Kidney epithelial cell (primary cell): ENCODE measurements around the gene SEMA3E. TPM values are rescaled to one million over a fixed set of nuclear protein-coding genes. Genes with fewer than 3 reads are reported as not detected.

Experiments used
- DNase-seq: peaks from one replicate; pipeline ENCODE4 v3.0.0-alpha.2; 2010; ENCODE audit warnings: low read depth
- H3K27me3 ChIP-seq: 2 replicates; pipeline ENCODE4 v1.6.0; 2011; ENCODE audit warnings: low read length; ENCODE audit not compliant: control insufficient read depth, insufficient read depth
- H3K36me3 ChIP-seq: 2 replicates; pipeline ENCODE4 v1.5.1; 2011; ENCODE audit warnings: low read length; ENCODE audit not compliant: control insufficient read depth, insufficient read depth
- H3K4me3 ChIP-seq: 2 replicates; pipeline ENCODE4 v1.5.1; 2011; ENCODE audit warnings: low read depth, mild to moderate bottlenecking, control low read depth, low read length
- CTCF ChIP-seq: IDR thresholded peaks from 2 replicates; pipeline ENCODE4 v1.5.1; 2011; ENCODE audit warnings: mild to moderate bottlenecking, moderate library complexity, low read length, control low read depth, inconsistent platforms; ENCODE audit not compliant: insufficient read depth, poor library complexity, severe bottlenecking
- total RNA-seq: library from RNA; depleted of rRNA; stranded (reverse); fragments of >200 nt; gene quantifications from 2 replicates; pipeline ENCODE4 v1.2.3, GENCODE V29; 2015

The SEMA3E gene
- total RNA-seq, 1 donor from 2014 or later: not detected

GRCh38 chr7:83324596-83324995 is 324.3 kb downstream of the SEMA3E start:
- no peak overlapping the region for H3K4me3 ChIP-seq
- no peak for TF ChIP-seq CTCF
- no peaks in the 10 kb centered on the region for H3K27me3 ChIP-seq
- H3K36me3 ChIP-seq: no peaks in the 10 kb centered on the region
- DNase-seq: no peak

DNA sequence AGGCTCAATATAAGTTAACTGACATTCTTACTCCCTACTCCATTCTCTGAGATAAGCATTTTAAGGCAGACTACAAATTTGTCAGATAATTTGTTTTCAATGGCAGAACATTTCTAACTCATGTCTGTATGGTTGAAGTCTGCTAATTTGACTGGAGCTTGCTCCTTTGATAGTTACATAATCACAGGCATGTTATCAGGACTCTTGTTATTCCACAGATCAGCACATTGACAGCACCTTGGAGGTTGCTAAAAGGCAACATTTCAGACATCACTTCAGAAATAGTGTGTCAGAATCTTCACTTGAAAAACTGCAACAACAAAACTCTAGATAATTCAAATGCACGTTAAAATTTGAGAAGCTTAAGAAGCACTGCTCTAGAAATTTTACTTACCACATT is 327.9 kb downstream of the SEMA3E start:
- no peak overlapping the region for H3K4me3 ChIP-seq
- H3K36me3 ChIP-seq: no peaks in the 10 kb centered on the region
- no peak for TF ChIP-seq CTCF
- H3K27me3 ChIP-seq: no peaks in the 10 kb centered on the region
- DNase-seq: no peak

DNA sequence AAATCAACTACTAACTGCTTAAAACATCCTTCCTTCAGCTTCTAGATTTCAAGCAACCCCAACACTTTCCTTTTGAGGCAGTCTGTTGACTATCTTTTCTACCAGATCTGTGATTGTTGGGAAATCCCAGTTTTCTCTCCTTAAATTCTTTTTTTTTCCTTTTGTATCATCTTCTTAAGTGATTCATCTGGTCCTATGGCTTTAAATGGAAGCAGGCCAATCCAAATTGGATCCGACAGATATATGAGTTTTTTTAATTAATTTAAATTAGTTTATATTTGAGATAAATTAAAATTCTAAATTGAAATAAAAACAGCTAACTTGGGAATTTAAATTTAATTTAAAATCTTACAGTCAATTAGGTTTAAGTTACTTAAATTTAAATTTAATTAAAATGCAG is 335.0 kb downstream of the SEMA3E start:
- Histone ChIP-seq H3K4me3 (no peak overlapping the region), H3K27me3 (no peaks in the 10 kb centered on the region), H3K36me3 (no peaks in the 10 kb centered on the region)
- no peak for TF ChIP-seq CTCF
- no peak for DNase-seq
